CD4-positive, alpha-beta T cell treated with Interleukin-4 for 4 hours (primary cell): ENCODE data around the gene HSPH1.

ENCODE experiments used
- DNase-seq: peaks from one replicate; pipeline ENCODE4 v3.0.0-alpha.2; 2020

Gene HSPH1

GRCh38 chr13:31093145-31093885, 68.4 kb downstream of the HSPH1 start:
- no peak for DNase-seq

GRCh38 chr13:31092646-31093045, 69.1 kb downstream of the HSPH1 start:
- DNase-seq = no peak

DNA sequence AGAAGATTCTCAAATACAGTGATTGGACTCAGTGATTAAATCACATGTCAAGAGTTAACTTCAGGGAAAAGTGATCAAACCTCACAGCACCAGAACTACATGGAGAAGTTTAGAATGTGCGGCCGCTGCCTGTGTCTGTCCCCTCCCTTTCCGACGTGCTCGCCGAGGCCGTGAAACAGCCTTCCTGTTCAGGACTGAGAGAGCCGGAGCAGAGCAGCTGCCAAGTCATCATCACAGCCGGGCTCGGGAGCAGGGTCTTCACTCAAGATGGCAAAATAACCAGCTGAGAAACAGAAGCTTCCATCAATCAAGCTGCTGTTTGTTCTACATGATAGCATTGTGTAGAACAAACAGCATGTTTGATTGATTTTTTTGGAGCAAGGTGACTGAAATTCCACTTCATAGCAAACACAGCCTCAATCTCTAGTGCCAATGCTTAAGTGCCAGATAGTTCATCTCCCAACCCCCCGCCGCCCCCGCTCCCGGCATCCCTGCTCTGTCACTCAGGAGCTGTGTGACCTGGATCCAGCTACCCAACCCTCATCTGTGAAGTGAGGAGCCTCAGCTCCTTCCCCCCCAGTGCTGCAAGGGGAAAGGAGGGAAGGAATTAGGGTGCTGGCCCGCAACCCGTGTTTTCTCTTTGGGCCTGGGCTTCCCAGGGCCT, 70.6 kb downstream of the HSPH1 start:
- DNase-seq = no peak

DNA sequence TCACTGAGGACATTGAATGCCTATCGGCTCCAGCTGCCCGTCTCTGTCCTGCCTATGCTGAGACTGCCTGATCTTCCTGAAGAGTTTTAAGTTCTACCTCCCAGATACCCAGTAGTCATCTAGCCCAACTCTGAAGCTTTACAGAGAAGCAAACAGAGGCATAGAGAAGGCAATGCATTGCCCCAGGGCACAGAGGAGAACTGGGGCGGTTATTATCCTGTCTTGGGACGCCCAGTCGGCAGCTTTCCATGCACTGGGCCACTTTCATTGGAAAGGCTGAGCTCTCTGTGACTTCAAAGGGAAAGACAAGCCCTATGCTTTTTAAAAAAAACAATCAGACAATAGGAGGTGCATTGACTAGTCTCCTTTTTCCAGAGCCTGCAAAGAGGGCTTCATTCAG, 71.6 kb downstream of the HSPH1 start:
- DNase-seq = no peak

- DNase-seq = no peak
These were observed 72.1 kb downstream of the HSPH1 start for GRCh38 chr13:31089649-31090048.

- DNase-seq = no peak
These were observed 72.8 kb downstream of the HSPH1 start for GRCh38 chr13:31088826-31089420.
